Prostate gland (tissue), 2 donors: ENCODE results near the gene STK38. TPM values are rescaled to one million over a fixed set of nuclear protein-coding genes. Genes with fewer than 3 reads are reported as not detected.

ENCODE experiments used
- DNase-seq: peaks from one replicate; pipeline ENCODE4 v3.0.0-alpha.2; 2019; ENCODE audit warnings: low spot score
- H3K27ac ChIP-seq, 2 donors: fragments of 200-600 bp; sonication (generic); 2 replicates each; pipeline ENCODE4 v1.5.1; 2017 to 2019
- H3K27me3 ChIP-seq: fragments of 200-600 bp; sonication (generic); replicated peaks from 2 replicates; pipeline ENCODE4 v1.5.1; 2019; ENCODE audit not compliant: insufficient read depth
- H3K36me3 ChIP-seq, 2 donors: fragments of 200-600 bp; sonication (generic); 1 replicate in 1 of 2; 2 replicates in 1 of 2; pipeline versions ENCODE4 v1.5.1 to v1.8.1; 2017 to 2019
- H3K4me1 ChIP-seq: fragments of 200-600 bp; sonication (generic); replicated peaks from 2 replicates; pipeline ENCODE4 v1.5.1; 2019
- H3K4me3 ChIP-seq, 2 donors: fragments of 200-600 bp; sonication (generic); 2 replicates each; pipeline ENCODE4 v1.5.1; 2017 to 2019
- H3K9me3 ChIP-seq: fragments of 200-600 bp; sonication (generic); 2 replicates; pipeline ENCODE4 v1.5.1; 2017
- POLR2A ChIP-seq: fragments of 450-650 bp; IDR thresholded peaks from one replicate; pipeline ENCODE4 v1.6.1; 2016; ENCODE audit warnings: antibody characterized with exemption, mild to moderate bottlenecking
- POLR2AphosphoS5 ChIP-seq: sonication (generic); formaldehyde crosslinking; IDR thresholded peaks from one replicate; pipeline ENCODE4 v1.6.1; 2017; ENCODE audit warnings: antibody characterized with exemption
- whole genome bisulfite sequencing: methylation state at CpG from one replicate; pipeline ENCODE4 v1.1.5; 2018; 5-methylcytosine and 5-hydroxymethylcytosine counted together
- intact Hi-C: fragments of 100-400 bp; cut with DNase I; formaldehyde crosslinking; loops from one replicate; pipeline ENCODE4 v1.14.2; 2022
- total RNA-seq, 2 donors: library from RNA; depleted of rRNA; stranded (reverse); fragments of >200 nt; gene quantifications; one replicate each; pipeline ENCODE4 v1.1.0, GENCODE V29; 2016
- TF ChIP-seq, protein P1 (sequence below), 4 experiments: fragments of 200-600 bp in 2 of 4; fragments of 450-650 bp in 2 of 4; sonication (generic) in 2 of 4; IDR thresholded peaks; 1 replicate in 3 of 4; 2 replicates in 1 of 4; pipeline ENCODE4 v1.5.1; 2016 to 2019; ENCODE audit warnings: antibody characterized with exemption in 4 of 4, mild to moderate bottlenecking in 2 of 4, moderate library complexity in 2 of 4

STK38 gene
- total RNA-seq, 2 donors from 2014 or later, result 16.5 to 17.7 TPM

- Histone ChIP-seq H3K27me3 (no peaks in the 10 kb centered on the region), H3K4me3 (no peak overlapping the region), H3K4me1 (no peaks in the 10 kb centered on the region), H3K36me3 (no peaks in the 10 kb centered on the region), H3K27ac (no peak overlapping the region), H3K9me3 (no peaks in the 10 kb centered on the region)
- TF ChIP-seq POLR2AphosphoS5, result no peak
- TF ChIP-seq, protein P1, sequence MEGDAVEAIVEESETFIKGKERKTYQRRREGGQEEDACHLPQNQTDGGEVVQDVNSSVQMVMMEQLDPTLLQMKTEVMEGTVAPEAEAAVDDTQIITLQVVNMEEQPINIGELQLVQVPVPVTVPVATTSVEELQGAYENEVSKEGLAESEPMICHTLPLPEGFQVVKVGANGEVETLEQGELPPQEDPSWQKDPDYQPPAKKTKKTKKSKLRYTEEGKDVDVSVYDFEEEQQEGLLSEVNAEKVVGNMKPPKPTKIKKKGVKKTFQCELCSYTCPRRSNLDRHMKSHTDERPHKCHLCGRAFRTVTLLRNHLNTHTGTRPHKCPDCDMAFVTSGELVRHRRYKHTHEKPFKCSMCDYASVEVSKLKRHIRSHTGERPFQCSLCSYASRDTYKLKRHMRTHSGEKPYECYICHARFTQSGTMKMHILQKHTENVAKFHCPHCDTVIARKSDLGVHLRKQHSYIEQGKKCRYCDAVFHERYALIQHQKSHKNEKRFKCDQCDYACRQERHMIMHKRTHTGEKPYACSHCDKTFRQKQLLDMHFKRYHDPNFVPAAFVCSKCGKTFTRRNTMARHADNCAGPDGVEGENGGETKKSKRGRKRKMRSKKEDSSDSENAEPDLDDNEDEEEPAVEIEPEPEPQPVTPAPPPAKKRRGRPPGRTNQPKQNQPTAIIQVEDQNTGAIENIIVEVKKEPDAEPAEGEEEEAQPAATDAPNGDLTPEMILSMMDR (IDR thresholded peaks at IDR 0.05), result no peak
- TF ChIP-seq POLR2A, result no peak
- intact Hi-C loops, result no loop called here
- DNase-seq, result no peak
- WGBS, result 69% methylated on average over 4 of the region's 4 CpGs
Measured at GRCh38 chr6:36581716-36582115, 34.4 kb upstream of the STK38 start.

DNA sequence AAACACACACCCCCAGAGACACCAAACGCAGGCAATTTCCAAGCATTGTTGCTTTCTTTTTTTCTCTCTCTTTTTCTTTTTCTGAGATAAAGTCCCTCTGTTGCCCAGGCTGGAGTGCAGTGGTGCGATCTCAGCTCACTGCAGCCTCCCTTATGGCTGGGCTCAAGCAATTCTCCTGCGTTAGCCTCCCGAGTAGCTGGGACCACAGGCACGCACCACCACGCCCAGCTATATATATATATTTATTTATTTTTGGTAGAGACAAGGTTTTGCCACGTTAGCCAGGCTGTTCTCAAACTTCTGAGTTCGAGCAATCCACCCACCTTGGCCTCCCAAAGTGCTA is 32.9 kb upstream of the STK38 start:
- Histone ChIP-seq H3K27ac (peak overlapping the region; percentile 46 to 76), H3K9me3 (no peaks in the 10 kb centered on the region), H3K36me3 (no peaks in the 10 kb centered on the region), H3K4me1 (no peaks in the 10 kb centered on the region), H3K4me3 (no peak overlapping the region), H3K27me3 (no peaks in the 10 kb centered on the region)
- TF ChIP-seq POLR2AphosphoS5 (no peak), POLR2A (no peak)
- TF ChIP-seq, protein P1 (IDR thresholded peaks at IDR 0.05), result no peak
- intact Hi-C loops, result no loop called here
- WGBS, result 67% methylated on average over 8 of the region's 8 CpGs
- no peak for DNase-seq

- DNase-seq, result no peak
- no peak overlapping the region for H3K4me3 ChIP-seq
- TF ChIP-seq POLR2A (no peak), POLR2AphosphoS5 (no peak)
- TF ChIP-seq, protein P1 (IDR thresholded peaks at IDR 0.05), result no peak
- 89% methylated on average over 4 of the region's 4 CpGs for WGBS
- H3K27me3 ChIP-seq, result no peaks in the 10 kb centered on the region
- peak overlapping the region in 1 of 2 donors; percentile 76 for H3K27ac ChIP-seq
- no peaks in the 10 kb centered on the region for H3K4me1 ChIP-seq
- no peaks in the 10 kb centered on the region for H3K36me3 ChIP-seq
- no peaks in the 10 kb centered on the region for H3K9me3 ChIP-seq
- intact Hi-C loops, result loop anchor here (2.0 kb wide), 1 partner anchor 32 kb away; the partner anchor contains the start of gene STK38
Measured at GRCh38 chr6:36578431-36578830, 31.2 kb upstream of the STK38 start.

DNA sequence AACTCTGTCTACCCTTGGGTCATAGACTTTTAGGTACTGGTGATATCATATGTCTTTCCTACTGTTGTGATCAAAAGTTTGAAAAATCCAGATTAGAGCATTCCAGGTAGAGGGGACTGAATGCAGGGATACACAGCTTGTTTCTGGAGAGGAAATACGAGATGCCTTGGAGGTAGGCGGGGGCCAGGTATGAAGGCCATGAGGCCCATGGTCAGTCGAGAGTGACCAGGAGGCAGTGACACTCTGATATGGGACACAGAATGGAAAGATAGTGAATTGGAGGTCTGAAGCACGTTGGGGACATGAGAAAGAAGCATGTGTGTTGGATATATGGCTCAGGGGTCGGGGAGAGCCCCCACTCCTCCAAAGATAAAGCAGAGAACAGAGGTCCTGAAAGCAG is 30.8 kb upstream of the STK38 start:
- no peak for TF ChIP-seq POLR2AphosphoS5
- TF ChIP-seq POLR2A, result no peak
- TF ChIP-seq, protein P1 (IDR thresholded peaks at IDR 0.05), result no peak
- intact Hi-C loops, result loop anchor here (2.0 kb wide), 1 partner anchor 31 kb away; the partner anchor contains the start of gene STK38
- no peaks in the 10 kb centered on the region for H3K27me3 ChIP-seq
- DNase-seq, result no peak
- no peak overlapping the region for H3K27ac ChIP-seq
- WGBS, result 93% methylated on average over 5 of the region's 5 CpGs
- H3K4me3 ChIP-seq, result no peak overlapping the region
- H3K36me3 ChIP-seq, result no peaks in the 10 kb centered on the region
- H3K9me3 ChIP-seq, result no peaks in the 10 kb centered on the region
- H3K4me1 ChIP-seq, result no peaks in the 10 kb centered on the region

- H3K27me3 ChIP-seq, result no peaks in the 10 kb centered on the region
- H3K4me3 ChIP-seq, result no peak overlapping the region
- peak; percentile 10 for DNase-seq
- intact Hi-C loops, result no loop called here
- TF ChIP-seq POLR2A (no peak), POLR2AphosphoS5 (no peak)
- TF ChIP-seq, protein P1 (IDR thresholded peaks at IDR 0.05), result no peak
- no peaks in the 10 kb centered on the region for H3K4me1 ChIP-seq
- 23% methylated on average over 2 of the region's 2 CpGs for WGBS
- no peak overlapping the region for H3K27ac ChIP-seq
- H3K9me3 ChIP-seq, result no peaks in the 10 kb centered on the region
- H3K36me3 ChIP-seq, result no peaks in the 10 kb centered on the region
Measured at GRCh38 chr6:36577301-36577700, 30.0 kb upstream of the STK38 start.
